Tibial nerve (tissue), 4 donors: ENCODE data around the gene STON1. TPM values are rescaled to one million over a fixed set of nuclear protein-coding genes. Genes with fewer than 3 reads are reported as not detected.
"Not testable (repeated sequence)": the region's sequence is repeated elsewhere in the genome, so short reads cannot be mapped to it uniquely, and the experiment has no call there.

ENCODE experiments used
- DNase-seq, 2 donors: peaks; one replicate each; pipeline ENCODE4 v3.0.0-alpha.2; 2019; ENCODE audit warnings: low spot score in 2 of 2
- H3K27ac ChIP-seq, 4 donors: fragments of 200-600 bp; sonication (generic) in 3 of 4; one replicate each; pipeline ENCODE4 v1.5.1; 2017 to 2019; ENCODE audit warnings: mild to moderate bottlenecking in 1 of 4
- H3K27me3 ChIP-seq, 2 donors: fragments of 200-600 bp; sonication (generic) in 1 of 2; one replicate each; pipeline versions ENCODE4 v1.5.1 to v1.6.0; 2017 to 2019
- H3K36me3 ChIP-seq, 3 donors: fragments of 200-600 bp; sonication (generic); one replicate each; pipeline ENCODE4 v1.5.1; 2018 to 2019
- H3K4me1 ChIP-seq, 4 donors: fragments of 200-600 bp; sonication (generic) in 3 of 4; one replicate each; pipeline ENCODE4 v1.5.1; 2017 to 2019
- H3K4me3 ChIP-seq, 4 donors: fragments of 200-600 bp; sonication (generic) in 3 of 4; one replicate each; pipeline ENCODE4 v1.5.1; 2017 to 2019; ENCODE audit warnings: mild to moderate bottlenecking in 1 of 4, moderate library complexity in 1 of 4
- H3K9me3 ChIP-seq, 4 donors: fragments of 200-600 bp; sonication (generic) in 3 of 4; one replicate each; pipeline ENCODE4 v1.5.1; 2017 to 2019
- EP300 ChIP-seq, 2 donors: sonication (generic); formaldehyde crosslinking; IDR thresholded peaks; one replicate each; pipeline ENCODE4 v1.6.1; 2017; ENCODE audit warnings: antibody characterized with exemption in 2 of 2, mild to moderate bottlenecking in 1 of 2
- POLR2A ChIP-seq, 2 donors: fragments of 450-650 bp; IDR thresholded peaks; one replicate each; pipeline ENCODE4 v1.6.1; 2017; ENCODE audit warnings: antibody characterized with exemption in 2 of 2, mild to moderate bottlenecking in 2 of 2, moderate library complexity in 2 of 2
- WGBS, 2 donors: methylation state at CpG; one replicate each; pipeline ENCODE4 v1.1.5; 2018; 5-methylcytosine and 5-hydroxymethylcytosine counted together
- total RNA-seq, 4 donors: library from RNA; depleted of rRNA; stranded (reverse); fragments of >200 nt; gene quantifications; one replicate each; pipeline ENCODE4 v1.1.0, GENCODE V29; 2016
- TF ChIP-seq, protein P1 (sequence below), 5 experiments: fragments of 200-600 bp in 3 of 5; fragments of 450-650 bp in 2 of 5; sonication (generic) in 3 of 5; IDR thresholded peaks; one replicate each; pipeline ENCODE4 v1.5.1; 2016 to 2019; ENCODE audit warnings: antibody characterized with exemption in 5 of 5, mild to moderate bottlenecking in 3 of 5, moderate library complexity in 2 of 5

Gene STON1
- total RNA-seq, 4 donors from 2014 or later = 34.1 to 57.0 (median 46.9) TPM

GRCh38 chr2:48588745-48589144, 58.8 kb downstream of the STON1 start:
- Histone ChIP-seq H3K27me3 (no peaks in the 10 kb centered on the region), H3K4me1 (peaks cover 0 to 25% (median 0%) of the 10 kb centered on the region in 4 donors), H3K4me3 (no peak overlapping the region), H3K9me3 (no peaks in the 10 kb centered on the region), H3K36me3 (peaks cover 0 to 19% (median 0%) of the 10 kb centered on the region in 3 donors), H3K27ac (peak overlapping the region in 2 of 4 donors; percentile 3 to 18)
- DNase-seq = no peak
- no peak for TF ChIP-seq POLR2A (IDR thresholded peaks at IDR 0.05)
- no peak for TF ChIP-seq EP300 (IDR thresholded peaks at IDR 0.05)
- TF ChIP-seq, protein P1, sequence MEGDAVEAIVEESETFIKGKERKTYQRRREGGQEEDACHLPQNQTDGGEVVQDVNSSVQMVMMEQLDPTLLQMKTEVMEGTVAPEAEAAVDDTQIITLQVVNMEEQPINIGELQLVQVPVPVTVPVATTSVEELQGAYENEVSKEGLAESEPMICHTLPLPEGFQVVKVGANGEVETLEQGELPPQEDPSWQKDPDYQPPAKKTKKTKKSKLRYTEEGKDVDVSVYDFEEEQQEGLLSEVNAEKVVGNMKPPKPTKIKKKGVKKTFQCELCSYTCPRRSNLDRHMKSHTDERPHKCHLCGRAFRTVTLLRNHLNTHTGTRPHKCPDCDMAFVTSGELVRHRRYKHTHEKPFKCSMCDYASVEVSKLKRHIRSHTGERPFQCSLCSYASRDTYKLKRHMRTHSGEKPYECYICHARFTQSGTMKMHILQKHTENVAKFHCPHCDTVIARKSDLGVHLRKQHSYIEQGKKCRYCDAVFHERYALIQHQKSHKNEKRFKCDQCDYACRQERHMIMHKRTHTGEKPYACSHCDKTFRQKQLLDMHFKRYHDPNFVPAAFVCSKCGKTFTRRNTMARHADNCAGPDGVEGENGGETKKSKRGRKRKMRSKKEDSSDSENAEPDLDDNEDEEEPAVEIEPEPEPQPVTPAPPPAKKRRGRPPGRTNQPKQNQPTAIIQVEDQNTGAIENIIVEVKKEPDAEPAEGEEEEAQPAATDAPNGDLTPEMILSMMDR (IDR thresholded peaks at IDR 0.05) = no peak
- 70 to 77% methylated on average over 1 of the region's 1 CpG for WGBS, 2 donors

GRCh38 chr2:48589170-48589767, 59.3 kb downstream of the STON1 start:
- no peaks in the 10 kb centered on the region for H3K27me3 ChIP-seq
- no peak overlapping the region for H3K4me3 ChIP-seq
- peaks cover 0 to 25% (median 0%) of the 10 kb centered on the region in 4 donors for H3K4me1 ChIP-seq
- no peaks in the 10 kb centered on the region for H3K9me3 ChIP-seq
- TF ChIP-seq, protein P1 (IDR thresholded peaks at IDR 0.05) = peak; percentile 60 to 79 (median 71)
- TF ChIP-seq POLR2A (IDR thresholded peaks at IDR 0.05) (no peak), EP300 (IDR thresholded peaks at IDR 0.05) (peak in 1 of 2 donors; percentile 19)
- peak; percentile 30 to 57 for DNase-seq
- no peak overlapping the region for H3K27ac ChIP-seq
- WGBS, 2 donors = 21 to 22% methylated on average over 5 of the region's 5 CpGs
- peaks cover 0 to 25% (median 2%) of the 10 kb centered on the region in 3 donors for H3K36me3 ChIP-seq

GRCh38 chr2:48590017-48590416, 60.1 kb downstream of the STON1 start:
- 95 to 100% methylated on average over 1 of the region's 1 CpG for WGBS, 2 donors

GRCh38 chr2:48592067-48592466, 62.1 kb downstream of the STON1 start:
- Histone ChIP-seq H3K27me3 (no peaks in the 10 kb centered on the region), H3K36me3 (peaks cover 0 to 25% (median 2%) of the 10 kb centered on the region in 3 donors), H3K4me3 (no peak overlapping the region), H3K27ac (no peak overlapping the region), H3K4me1 (peaks cover 0 to 12% (median 0%) of the 10 kb centered on the region in 4 donors), H3K9me3 (no peaks in the 10 kb centered on the region)
- no peak for DNase-seq
- WGBS, 2 donors = 90 to 93% methylated on average over 2 of the region's 2 CpGs
- TF ChIP-seq EP300 (IDR thresholded peaks at IDR 0.05) (no peak), POLR2A (IDR thresholded peaks at IDR 0.05) (no peak)
- TF ChIP-seq, protein P1 (IDR thresholded peaks at IDR 0.05) = no peak

More at GRCh38 chr2:48590017-48590416, 60.1 kb downstream of the STON1 start:
- DNase-seq = no peak
- Histone ChIP-seq H3K9me3 (no peaks in the 10 kb centered on the region), H3K36me3 (peaks cover 0 to 25% (median 2%) of the 10 kb centered on the region in 3 donors), H3K27me3 (no peaks in the 10 kb centered on the region), H3K4me1 (peaks cover 0 to 25% (median 0%) of the 10 kb centered on the region in 4 donors), H3K27ac (no peak overlapping the region), H3K4me3 (no peak overlapping the region)
- TF ChIP-seq EP300 (IDR thresholded peaks at IDR 0.05) = no peak
- TF ChIP-seq, protein P1 (IDR thresholded peaks at IDR 0.05) = no peak
- no peak for TF ChIP-seq POLR2A (IDR thresholded peaks at IDR 0.05)

DNA sequence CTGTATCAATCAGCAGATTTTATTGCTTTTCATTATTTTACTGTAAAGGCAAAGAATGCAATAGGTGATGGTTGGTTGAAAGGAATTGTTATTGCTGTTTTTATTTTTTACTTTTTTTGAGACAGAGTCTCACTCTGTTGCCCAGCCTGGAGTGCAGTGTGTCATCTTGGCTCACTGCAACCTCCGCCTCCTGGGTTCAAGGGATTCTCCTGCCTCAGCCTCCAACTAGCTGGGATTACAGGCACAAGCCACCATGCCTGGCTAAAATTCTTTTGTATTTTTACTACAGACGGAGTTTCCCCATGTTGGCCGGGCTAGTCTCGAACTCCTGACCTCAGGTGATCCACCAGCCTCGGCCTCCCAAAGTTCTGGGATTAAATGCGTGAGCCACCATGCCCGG, 66.8 kb downstream of the STON1 start:
- not testable (repeated sequence) for H3K27ac ChIP-seq
- peaks cover 0 to 35% (median 2%) of the 10 kb centered on the region in 3 donors for H3K36me3 ChIP-seq

More for the DNA sequence above, 66.8 kb downstream of the STON1 start:
- DNase-seq, H3K27me3 ChIP-seq, H3K4me1 ChIP-seq, H3K4me3 ChIP-seq, H3K9me3 ChIP-seq: not testable (repeated sequence)
- 93 to 94% methylated on average over 7 of the region's 7 CpGs for WGBS, 2 donors
